HG02970 (cell line): ENCODE measurements around the gene SYK.

Source experiments
- ATAC-seq: cut with Tn5 transposase; IDR thresholded peaks from one replicate; pipeline ENCODE4 v1.9.1; 2021; ENCODE audit warnings: mild to moderate bottlenecking, moderate library complexity, moderate number of reproducible peaks; ENCODE audit not compliant: unreplicated experiment, low FRiP score

SYK gene

DNA sequence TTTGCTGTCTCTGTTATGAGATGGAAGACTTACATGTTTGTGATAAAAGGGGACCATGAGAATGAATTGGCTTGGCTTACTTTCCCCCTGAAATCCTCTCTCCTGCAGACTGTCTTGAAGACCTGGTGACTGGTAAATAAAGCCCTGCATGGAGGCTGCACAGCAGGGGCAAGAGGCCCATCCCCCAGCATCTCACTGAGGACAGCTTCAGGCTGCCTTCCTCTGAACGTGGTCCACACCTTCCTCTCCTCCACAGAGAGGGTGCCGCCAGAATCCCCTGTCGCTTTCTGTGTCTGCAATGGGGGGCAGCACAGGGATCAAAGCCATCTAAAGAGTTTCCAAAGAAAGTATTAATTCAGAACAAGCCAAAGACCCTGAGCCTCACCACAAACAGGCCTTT lies 94.6 kb downstream of the SYK start:
- ATAC-seq, result no peak

DNA sequence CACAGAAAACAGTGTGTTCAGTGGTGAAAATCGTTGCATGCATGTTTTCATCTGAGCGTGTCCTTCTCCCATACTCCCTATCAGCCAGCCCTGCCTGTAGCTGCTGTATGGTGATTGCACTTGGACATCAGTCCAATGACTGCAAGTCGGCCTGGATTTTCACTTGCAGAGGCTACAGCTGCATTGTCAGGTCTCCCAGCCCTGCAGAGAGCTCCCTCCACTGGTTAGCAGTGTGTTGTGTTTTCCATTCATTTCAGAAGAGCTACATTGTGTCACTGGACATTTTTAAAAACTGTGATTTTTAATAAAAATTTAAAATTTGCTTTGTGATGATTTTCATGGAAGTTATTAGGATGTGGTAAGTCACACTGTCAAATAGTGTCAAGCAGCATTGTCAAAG lies 96.6 kb downstream of the SYK start:
- ATAC-seq, result no peak

DNA sequence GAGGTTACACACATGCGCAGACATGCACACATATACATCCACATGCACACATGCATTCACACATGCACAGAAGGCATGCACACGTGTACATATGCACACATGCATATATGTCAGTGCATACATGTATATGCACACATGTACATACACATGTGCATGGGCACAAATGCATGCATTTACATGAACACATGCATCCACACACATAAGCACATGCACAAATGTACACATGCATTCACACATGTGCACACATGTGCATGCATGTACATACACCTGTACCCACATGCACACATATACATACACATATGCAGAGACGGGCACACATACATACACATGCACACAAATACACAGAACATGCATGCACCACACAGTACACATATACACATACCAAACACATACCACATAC lies 97.7 kb downstream of the SYK start:
- no peak for ATAC-seq

DNA sequence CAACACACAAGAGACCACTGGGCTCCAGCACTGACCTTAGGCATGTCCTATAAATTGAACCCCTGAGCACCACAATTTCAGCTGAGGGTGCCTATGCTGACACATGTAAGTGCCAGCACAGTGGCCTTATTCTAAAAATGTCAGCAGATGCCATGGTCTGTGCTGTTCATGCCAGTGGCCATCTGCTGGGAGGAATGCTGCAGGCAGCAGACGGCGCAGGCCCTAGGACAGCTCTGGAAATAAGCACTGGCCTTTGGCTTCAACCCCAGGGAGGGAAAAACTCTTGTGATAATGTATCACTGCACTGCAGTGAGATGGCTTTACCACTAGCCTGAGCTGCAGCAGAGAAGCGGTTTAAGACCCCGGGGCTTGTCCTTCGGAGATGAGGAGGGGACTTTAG lies 98.5 kb downstream of the SYK start:
- no peak for ATAC-seq

DNA sequence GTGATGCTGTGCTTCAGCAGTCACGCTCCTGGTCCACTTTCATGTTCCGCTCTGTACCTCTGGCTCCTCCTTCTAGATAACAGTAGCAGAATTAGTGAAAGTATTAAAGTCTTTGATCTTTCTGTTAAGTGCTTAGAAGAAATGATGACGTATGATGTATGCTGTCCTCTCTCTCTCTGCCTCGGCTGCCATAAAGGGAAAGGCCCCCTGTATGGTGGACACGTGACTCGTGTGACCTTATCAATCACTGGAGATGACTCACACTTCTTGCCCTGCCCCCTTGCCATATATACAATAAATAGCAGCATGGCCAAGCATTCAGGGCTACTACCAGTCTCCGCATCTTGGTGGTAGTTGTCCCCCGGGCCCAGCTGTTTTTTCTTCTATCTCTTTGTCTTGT lies 100.3 kb downstream of the SYK start:
- ATAC-seq, result no peak

DNA sequence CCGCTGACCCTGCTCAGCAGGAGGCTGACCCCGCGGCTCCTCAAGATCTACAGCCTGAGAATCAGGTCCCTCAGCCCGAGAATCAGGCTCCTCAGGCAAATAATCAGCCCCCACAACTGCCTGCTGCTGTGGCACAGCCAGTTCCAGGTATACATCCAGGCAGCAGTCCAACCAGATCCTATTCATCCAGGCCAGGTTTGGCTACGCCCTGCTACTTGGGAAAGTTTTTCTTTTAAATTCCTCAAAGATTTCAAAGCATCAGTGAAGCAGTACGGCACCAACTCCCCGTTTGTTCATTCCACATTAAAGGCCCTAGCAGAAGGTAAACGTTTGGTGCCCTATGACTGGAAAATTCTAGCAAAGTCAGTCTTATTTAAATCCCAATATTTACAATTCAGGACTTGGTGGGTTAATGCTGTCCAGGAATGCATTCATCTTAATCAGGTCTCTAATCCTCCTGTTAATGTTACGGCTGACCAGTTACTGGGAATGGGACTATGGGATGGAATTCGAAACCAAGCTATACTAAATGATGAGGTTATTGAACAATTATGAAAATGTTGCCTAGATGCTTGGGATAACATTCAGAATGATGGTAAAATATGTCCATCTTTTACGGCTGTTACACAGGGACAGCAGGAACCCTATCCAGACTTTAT lies 102.3 kb downstream of the SYK start:
- ATAC-seq, result no peak

DNA sequence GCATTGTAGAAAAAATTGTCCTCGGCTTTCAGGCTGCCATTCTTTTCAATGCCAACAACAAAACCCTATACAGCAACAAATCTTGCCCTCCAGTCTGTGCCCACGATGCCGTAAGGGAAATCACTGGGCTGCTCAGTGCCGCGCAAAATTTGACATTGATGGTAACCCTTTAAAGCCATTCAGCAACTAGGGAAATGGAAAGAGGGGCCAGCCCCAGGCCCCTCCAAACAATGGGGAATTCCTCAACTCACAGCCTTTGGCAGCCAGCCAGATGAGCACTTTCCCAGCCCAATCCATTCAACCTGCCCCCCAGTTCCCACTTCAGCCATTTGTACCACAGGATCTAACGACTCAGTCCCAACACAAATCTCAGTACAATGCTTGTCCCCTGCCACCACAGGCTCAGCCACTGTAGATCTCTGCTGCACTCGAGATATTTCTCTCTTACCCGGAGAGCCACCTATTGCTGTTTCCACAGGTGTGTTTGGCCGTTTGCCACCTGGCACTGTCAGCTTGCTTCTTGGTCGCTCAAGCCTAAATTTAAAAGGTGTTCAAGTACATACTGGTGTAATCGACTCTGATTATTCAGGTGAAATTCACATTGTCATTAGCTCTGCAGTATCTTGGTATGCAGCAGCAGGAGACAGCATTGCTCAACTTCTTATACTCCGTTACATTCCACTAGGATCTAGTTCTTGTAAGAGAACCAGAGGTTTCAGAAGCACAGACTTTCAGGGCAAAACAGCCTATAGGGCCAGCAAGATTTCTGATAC lies 103.3 kb downstream of the SYK start:
- no peak for ATAC-seq

DNA sequence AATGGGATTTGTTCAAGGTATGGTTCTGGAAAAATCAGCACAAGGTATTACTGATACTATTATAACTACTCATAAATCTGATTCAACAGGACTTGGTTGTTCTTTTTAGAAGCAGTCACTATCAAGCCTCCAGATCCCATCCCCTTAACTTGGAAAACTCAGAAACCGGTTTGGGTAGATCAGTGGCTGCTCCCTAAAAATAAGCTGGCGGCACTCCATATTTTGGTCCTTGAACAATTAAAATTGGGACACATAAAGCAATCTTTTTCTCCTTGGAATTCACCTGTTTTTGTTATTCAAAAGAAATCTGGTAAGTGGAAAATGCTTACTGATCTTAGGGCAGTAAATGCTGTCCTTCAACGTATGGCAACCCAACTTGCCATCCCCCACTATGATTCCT lies 104.2 kb downstream of the SYK start:
- no peak for ATAC-seq

DNA sequence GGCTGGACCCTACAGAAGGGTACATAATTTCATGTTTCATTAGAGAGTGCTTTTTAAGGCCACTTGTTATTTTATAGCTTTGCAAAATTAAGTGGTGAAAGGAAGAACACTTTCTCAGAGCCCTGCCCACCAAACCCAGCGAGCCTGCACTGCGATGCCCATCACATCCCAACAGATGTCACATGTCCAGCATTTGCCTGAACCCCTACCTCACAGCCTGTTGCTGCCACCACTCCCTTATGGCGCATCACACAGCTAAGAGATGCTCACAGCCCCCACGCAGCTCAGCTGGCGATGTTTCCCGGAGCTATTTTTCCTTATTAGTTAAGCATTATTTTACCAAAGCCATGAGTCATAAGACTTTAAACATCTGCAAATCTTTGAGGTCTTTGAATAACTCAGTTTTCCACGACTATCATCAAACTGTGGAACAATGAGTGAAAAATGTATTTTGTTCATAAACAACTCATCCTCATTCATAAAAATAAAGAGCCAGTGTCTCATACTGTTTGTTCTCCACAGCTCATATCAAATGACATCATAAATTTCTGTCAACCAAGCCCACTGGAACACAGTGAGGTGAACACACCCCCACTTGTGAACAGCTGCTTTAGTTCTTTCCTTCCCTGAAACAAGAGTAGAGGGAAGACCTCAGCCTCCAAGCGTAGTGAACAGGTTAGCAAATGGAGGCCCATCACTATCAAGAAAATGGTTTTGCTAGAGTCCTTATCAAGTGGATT lies 104.9 kb downstream of the SYK start:
- no peak for ATAC-seq

DNA sequence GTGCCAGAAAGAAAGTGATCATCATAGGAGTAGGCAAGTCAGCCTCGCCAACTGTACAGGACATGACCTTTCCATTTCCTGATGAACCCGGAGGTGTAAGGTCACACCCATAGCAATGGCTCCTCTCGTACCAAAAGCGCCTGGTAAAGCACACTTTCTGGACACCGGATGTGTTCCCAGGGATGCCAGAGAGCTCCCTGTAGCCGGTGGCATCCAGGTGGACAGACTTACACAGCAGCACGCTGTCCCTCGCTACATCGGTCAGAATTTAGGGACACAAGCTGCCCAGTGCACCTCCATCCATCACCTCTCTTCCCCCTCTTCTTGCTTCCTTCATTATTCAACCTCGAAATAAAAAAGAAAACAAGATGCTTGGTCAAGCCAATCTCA lies 105.4 kb downstream of the SYK start:
- no peak for ATAC-seq

DNA sequence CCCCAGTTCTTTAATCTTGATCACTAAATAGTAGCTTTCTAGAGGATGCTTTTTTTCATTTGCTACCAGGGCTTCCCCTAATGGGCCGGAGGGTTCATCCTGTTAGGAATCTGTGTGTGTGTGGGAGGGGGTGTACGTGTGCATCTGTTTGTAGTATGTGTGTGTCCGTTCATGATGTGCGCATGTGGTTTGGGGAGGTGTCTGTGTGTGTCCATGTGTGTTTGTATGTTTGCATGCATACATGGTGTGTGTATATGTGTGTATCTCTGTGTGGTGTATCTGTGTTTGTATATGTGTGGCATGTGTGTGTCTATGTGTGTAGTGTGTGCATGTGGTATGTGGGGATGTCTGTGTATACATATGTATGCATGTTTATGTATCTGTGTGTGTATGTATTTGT lies 106.2 kb downstream of the SYK start:
- ATAC-seq, result no peak

DNA sequence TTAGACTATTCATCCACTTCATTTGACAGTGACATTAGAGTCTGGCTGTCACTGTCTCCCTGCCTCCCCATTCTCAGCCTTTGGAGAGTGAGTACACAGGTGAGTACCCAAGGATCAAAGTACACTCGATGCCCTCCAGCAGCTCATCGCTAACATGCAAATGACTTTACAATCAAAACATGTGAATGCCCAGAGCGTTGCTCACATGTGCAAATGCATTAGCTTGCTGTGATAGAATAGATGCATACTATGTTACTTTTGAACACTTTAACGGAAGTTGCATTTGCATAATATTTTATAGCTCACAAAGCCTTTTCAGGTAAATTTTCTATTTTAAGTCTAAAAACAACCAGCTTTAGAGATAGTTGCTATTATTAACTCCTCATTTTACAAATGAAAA lies 107.6 kb downstream of the SYK start:
- no peak for ATAC-seq

DNA sequence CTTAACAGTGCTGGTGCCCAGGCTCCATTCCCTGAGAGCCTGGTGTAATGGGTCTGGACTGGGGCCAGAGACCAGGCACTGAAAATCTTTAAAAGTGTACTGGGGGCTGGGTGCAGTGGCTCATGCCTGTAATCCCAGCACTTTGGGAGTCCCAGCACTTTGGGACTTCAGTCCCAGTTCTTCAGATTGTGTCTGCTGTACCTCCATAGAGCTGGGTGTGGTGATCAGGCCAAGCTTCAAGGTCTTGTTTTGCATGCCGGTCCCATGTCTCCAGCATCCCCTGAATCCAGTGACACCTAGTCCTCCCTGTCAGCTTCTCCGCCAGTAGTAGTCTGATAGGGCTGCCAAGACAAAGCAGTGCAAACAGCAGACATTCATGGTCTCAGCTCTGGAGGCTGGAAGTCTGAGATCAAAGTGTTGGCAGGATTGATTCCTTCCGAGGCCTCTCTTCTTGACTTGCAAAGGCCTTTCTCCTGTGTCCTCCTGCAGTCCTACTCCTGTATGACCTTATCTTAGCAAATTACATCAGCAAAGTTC lies 108.2 kb downstream of the SYK start:
- ATAC-seq, result no peak

DNA sequence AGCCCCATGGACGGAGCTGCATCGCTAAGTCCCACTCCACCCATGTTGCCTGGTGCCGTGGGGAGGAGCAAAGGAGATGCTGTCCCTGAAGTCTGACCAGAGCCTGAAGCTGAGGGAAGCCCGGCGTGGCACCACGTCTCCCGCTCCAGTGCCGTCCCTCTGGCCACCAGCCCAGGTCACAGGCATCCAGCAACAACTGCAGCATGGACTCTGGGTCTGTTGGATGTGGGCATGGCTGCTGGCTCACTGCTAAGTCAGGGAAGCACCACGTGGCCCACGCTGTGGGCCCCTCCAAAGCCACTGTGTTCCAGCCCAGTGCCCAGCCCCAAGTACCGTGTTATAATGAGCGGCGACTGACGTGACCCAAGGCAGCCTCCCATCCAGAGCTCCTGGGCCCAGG lies 112.6 kb downstream of the SYK start:
- no peak for ATAC-seq

DNA sequence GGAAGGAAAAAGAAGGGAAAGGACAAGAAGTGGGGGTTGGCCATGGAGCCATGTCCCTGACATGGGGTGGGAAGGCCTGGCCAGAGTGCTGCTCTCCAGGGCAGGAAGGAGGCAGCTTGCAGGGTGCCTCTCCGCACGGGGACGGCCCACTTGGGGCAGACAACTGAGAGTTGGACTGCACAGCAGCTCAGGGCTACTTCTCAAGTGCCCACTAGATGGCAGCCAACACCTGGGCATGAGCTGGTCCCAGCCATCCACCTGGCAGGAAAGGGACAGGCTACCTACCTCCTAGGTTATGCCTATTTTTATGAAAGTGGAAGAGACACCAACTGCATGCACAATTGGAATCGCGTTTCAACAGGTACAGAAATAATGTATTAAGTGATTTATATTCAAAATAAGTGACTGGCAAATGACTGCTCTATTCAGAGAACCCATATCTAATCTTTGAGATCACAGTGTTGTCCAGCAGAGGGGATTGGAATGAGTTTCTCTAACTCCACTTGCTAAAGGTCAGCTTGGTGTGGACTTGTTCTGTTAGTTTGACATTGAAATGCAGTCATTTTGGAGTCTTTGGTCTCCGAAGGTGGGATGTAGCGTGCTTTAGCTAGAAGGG lies 113.4 kb downstream of the SYK start:
- no peak for ATAC-seq

DNA sequence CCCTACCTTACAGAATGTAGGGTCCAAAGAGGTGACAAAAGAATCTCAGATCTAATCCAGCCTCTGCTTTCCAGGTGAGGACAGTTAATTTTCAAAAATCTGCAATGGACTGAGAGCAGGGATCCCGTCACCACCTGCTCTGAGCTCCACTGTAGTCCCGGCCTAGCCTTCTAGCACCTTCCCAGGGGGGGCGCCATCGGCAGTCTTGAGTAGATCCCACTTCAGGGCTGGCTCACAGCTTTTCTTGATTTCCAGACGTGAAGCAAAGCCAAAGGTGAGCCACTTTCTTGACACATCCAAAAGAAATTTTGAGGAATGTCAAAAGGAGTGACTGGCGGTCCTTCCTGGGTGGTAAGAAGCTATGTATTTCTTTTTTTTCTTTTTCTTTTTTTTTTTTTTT lies 114.1 kb downstream of the SYK start:
- ATAC-seq, result no peak

DNA sequence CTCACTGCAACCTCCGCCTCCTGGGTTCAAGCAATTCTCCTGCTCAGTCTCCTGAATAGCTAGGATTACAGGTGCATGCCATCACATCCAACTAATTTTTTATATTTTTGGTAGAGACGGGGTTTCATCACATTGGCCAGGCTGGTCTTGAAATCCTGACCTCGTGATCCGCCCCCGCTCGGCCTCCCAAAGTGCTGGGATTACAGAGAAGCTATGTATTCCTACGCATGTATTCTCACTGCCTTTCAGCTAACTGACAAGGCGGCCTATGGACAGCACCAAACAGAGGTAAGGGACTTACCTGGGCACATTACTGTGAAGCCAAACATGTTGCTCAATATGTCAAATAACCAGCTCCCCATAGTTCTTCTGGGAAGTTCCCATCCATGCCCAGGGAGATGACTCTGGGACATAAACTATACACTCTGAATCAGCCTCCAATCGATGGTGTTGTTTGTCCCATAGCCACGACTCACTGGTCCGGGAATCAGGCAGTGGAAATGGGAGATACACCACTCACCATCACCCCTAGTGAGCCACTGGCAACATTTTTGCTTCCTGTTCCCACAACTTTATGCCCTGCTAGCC lies 114.6 kb downstream of the SYK start:
- no peak for ATAC-seq

DNA sequence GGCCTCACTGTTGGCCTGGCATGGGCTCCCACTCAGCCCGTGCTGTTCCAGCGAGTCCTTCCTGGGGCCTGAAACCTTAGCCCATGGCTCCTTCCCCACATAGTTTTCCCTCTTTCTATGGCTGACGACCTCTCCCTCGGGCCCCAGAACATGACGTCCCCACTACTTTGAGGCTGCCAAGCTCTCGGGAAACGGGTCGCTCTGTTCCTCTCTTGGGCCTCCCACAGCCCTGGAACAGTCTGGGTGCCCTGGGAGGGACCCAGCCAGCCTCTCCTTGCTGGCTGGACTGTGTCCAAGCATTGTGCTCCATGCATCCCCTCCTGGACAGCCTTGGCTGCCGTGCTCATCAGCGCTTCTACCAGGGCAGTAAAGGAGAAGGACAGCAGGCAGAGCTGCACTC lies 118.3 kb downstream of the SYK start:
- no peak for ATAC-seq

DNA sequence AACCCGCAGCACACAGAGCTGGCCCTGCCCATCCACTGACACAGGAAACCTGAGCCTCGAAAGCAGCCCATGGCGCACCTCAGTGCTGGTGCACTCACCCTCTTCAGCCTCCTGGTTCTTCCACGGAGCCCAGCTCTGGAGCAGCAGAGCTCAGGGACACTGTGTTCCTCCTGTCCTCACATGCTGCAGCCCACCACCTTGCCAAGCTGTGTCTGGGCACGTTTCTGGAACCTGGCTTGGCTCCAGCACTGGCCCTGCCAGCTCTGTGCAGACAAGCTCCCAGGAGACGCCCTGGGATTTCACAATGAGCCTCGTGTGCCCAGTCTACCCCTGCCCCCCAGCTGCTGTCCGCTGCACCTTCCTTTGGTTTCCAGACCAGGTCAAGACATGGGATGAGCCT lies 119.5 kb downstream of the SYK start:
- no peak for ATAC-seq

DNA sequence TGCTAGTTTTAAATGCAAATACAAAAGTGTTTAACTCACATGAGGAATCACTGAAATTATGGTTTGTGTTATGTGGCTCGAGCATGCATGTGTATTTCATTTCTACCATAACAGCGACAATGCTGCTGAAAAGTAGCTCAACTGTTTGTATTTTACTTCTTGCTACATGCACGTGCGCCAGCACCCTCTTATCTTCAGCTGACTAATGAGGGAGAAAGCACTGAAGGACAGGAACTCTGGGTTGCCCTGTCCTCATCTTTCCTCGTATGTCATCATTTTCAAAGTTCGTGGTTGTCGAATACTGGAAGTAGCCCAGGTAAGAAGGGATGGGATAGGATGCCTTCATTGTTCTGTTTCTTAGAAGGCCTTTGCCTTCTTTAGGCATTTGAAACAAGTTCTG lies 120.3 kb downstream of the SYK start:
- ATAC-seq, result no peak
